ENCODE data around the gene SLC8A2.

DNA sequence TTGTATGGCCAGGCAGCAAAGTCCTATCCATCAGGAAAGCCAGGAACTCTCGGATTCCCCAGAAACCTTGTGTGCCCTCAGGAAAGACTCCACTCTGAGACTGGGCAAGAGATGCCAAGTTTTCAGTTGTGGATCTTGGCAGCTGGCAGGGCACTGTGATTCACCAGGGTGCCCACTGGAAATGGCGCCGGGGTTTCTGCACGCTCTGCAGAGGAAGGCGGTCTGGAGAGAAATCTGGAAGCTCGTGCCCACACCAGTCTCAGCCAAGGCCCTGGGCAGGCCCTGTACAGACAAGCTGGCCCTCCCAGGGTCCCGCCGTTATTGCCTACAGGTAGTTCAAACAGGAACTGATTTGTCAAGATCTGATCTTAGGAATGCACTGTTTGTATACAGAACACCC lies 38.3 kb upstream of the SLC8A2 start:
- TF ChIP-seq SP1 (IDR thresholded peaks at IDR 0.05): no peak
- no peak for TF ChIP-seq FOXM1 (IDR thresholded peaks at IDR 0.05; ENCODE audit: borderline replicate concordance)
- no peak for TF ChIP-seq FOXA1 (IDR thresholded peaks at IDR 0.05)
- no peak for TF ChIP-seq TARDBP (IDR thresholded peaks at IDR 0.05)
- TF ChIP-seq BHLHE40 (IDR thresholded peaks at IDR 0.05; ENCODE audit: borderline replicate concordance): no peak
- TF ChIP-seq NFRKB (IDR thresholded peaks at IDR 0.05): no peak
- TF ChIP-seq CTBP1 (IDR thresholded peaks at IDR 0.05; ENCODE audit: borderline replicate concordance): no peak
- TF ChIP-seq SUZ12 (IDR thresholded peaks at IDR 0.05): no peak
- TF ChIP-seq ELF4 (IDR thresholded peaks at IDR 0.05): no peak
- no peak for TF ChIP-seq ZNF384 (IDR thresholded peaks at IDR 0.05)
- TF ChIP-seq L3MBTL2 (conservative IDR thresholded peaks at IDR 0.05): no peak
- TF ChIP-seq, protein P1, sequence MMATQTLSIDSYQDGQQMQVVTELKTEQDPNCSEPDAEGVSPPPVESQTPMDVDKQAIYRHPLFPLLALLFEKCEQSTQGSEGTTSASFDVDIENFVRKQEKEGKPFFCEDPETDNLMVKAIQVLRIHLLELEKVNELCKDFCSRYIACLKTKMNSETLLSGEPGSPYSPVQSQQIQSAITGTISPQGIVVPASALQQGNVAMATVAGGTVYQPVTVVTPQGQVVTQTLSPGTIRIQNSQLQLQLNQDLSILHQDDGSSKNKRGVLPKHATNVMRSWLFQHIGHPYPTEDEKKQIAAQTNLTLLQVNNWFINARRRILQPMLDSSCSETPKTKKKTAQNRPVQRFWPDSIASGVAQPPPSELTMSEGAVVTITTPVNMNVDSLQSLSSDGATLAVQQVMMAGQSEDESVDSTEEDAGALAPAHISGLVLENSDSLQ (IDR thresholded peaks at IDR 0.05): no peak

Data from HEK293T (cell line).